ENCODE measurements around the gene UFSP1.
A peak's percentile ranks its signal among the peaks of the same experiment; 100 is the strongest.

Gene UFSP1

GRCh38 chr7:100886142-100886935, 3.2 kb downstream of the UFSP1 start:
- TF ChIP-seq POLR2AphosphoS5 (IDR thresholded peaks at IDR 0.05; ENCODE audit: low read depth, low read length), result no peak
- peak; percentile 50 for TF ChIP-seq POLR2A (IDR thresholded peaks at IDR 0.05; ENCODE audit: low read depth, low read length)
- no peak for TF ChIP-seq TAF1 (IDR thresholded peaks at IDR 0.05; ENCODE audit: borderline replicate concordance, low read depth, low read length)
- FAIRE-seq (no peak), DNase-seq (ENCODE audit: insufficient read length) (no peak)

GRCh38 chr7:100885440-100886141, 3.9 kb downstream of the UFSP1 start:
- FAIRE-seq (no peak), DNase-seq (ENCODE audit: insufficient read length) (no peak)
- TF ChIP-seq POLR2AphosphoS5 (IDR thresholded peaks at IDR 0.05; ENCODE audit: low read depth, low read length) (0 out of 2 replicates have a peak, but pooled peaks have one; percentile 25), POLR2A (IDR thresholded peaks at IDR 0.05; ENCODE audit: low read depth, low read length) (no peak)

GRCh38 chr7:100884736-100885439, 4.6 kb downstream of the UFSP1 start:
- no peak for TF ChIP-seq TAF1 (IDR thresholded peaks at IDR 0.05; ENCODE audit: borderline replicate concordance, low read depth, low read length)
- no peak for TF ChIP-seq POLR2A (IDR thresholded peaks at IDR 0.05; ENCODE audit: low read depth, low read length)
- no peak for DNase-seq (ENCODE audit: insufficient read length)
- FAIRE-seq, result no peak

DNA sequence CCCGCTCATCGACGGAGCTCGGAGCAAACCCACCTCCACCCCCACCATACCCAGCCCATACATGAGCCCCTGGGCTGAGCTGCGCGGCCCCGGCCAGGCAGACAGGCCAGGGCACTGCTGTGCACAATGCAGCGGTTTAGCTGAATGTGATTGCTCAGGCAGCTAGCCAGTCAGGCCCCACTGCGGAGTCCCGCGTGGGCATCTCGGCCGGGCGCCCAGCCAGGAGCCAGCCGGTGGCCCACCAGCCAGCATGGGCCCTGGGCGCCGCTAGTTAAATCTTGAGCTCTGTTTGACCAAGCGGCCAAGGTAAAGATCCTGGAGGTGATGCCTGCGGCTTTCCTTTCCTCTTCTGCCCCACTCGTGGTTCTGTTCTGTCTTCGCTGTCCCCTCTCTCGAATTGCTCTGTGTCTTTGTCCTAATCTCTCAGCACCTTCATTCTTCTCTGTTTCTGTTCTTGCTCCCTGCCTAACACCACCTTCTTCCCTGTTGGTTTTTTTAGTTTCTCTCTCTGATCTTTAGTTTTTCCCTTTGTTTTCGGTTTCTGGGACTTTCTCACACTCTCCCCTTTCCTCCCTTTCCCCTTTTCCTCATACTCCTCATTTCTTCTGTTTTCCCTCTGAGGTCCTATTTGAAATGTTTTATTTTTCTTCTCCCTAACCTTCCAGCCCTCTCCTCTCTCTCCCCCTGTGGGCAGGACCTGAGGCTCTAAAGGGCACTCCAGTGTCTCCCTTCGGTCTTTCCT, 6.6 kb downstream of the UFSP1 start:
- FAIRE-seq (no peak), DNase-seq (ENCODE audit: insufficient read length) (no peak)
- no peak for TF ChIP-seq POLR2A (IDR thresholded peaks at IDR 0.05; ENCODE audit: low read depth, low read length)
- no peak for TF ChIP-seq POLR2AphosphoS5 (IDR thresholded peaks at IDR 0.05; ENCODE audit: low read depth, low read length)
- no peak for TF ChIP-seq TAF1 (IDR thresholded peaks at IDR 0.05; ENCODE audit: borderline replicate concordance, low read depth, low read length)

DNA sequence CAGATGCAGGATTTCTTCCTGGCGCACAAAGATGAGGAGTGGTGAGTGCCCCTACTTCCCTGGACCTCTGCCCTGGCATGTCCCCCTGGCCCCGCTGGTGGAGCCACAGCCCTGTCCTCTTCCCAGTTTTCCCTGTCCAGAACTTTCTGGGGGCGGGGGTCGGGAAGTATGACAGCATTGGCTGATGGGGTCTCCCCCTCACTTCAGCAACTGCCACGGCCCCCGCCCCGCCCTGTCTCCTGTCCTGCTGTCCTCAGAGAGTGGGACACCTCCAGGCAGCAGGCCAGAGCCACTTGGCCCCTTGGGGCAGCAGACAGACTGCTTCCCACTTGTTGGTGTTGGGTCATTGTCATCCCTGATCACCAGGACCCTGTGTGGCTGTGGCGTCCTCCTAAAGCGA, 7.3 kb downstream of the UFSP1 start:
- FAIRE-seq, result no peak
- no peak for DNase-seq (ENCODE audit: insufficient read length)
- no peak for TF ChIP-seq POLR2A (IDR thresholded peaks at IDR 0.05; ENCODE audit: low read depth, low read length)

DNA sequence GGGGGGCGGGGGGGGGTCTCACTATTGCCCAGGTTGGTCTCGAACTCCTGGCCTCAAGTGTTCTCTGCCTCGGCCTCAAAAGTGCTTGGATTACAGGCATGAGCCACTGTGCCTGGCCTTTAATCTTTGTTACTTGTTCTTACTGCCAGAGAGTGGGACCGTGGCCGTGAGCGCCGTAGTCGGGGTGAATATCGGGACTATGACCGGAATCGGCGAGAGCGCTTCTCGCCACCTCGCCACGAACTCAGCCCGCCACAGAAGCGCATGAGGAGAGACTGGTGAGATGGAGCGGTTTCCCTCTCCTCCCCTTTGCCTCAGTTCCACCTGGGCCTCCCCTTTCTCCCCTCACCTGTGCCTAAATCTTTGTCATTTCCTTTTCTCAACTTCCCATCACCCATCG, 8.4 kb downstream of the UFSP1 start:
- no peak for TF ChIP-seq POLR2A (IDR thresholded peaks at IDR 0.05; ENCODE audit: low read depth, low read length)
- no peak for TF ChIP-seq POLR2AphosphoS5 (IDR thresholded peaks at IDR 0.05; ENCODE audit: low read depth, low read length)
- TF ChIP-seq TAF1 (IDR thresholded peaks at IDR 0.05; ENCODE audit: borderline replicate concordance, low read depth, low read length), result no peak
- FAIRE-seq (no peak), DNase-seq (ENCODE audit: insufficient read length) (no peak)

GRCh38 chr7:100880645-100881044, 8.9 kb downstream of the UFSP1 start:
- TF ChIP-seq POLR2A (IDR thresholded peaks at IDR 0.05; ENCODE audit: low read depth, low read length) (no peak), POLR2AphosphoS5 (IDR thresholded peaks at IDR 0.05; ENCODE audit: low read depth, low read length) (no peak), TAF1 (IDR thresholded peaks at IDR 0.05; ENCODE audit: borderline replicate concordance, low read depth, low read length) (no peak)
- FAIRE-seq, result no peak
- no peak for DNase-seq (ENCODE audit: insufficient read length)

DNA sequence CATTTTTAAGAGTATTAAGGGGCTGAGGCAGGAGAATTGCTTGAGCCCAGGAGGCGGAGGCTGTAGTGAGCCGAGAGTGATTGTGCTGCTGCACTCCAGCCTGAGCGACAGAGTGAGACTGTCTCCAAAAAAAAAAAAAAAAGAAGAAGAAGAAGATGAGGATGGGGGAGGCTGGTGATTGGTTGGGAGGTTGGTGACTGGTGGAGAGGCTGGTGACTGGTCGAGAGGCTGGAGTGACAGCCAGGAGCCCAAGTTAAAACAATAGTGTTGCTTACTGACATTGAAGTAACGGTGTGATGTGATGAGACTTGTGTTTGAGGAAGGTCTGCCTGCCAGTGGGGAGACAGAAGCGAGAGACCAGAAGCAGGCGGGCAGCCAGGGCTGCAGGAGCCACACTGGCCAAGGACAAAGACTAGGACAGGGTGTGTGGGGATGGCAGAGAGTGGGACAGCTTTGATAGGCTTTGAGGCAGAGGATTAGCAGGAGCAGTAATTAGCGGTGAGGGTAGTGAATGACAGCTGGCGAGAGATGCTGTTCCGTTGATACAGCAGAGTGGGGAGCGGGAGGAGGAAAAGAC, 9.7 kb downstream of the UFSP1 start:
- no peak for TF ChIP-seq TAF1 (IDR thresholded peaks at IDR 0.05; ENCODE audit: borderline replicate concordance, low read depth, low read length)
- no peak for TF ChIP-seq POLR2AphosphoS5 (IDR thresholded peaks at IDR 0.05; ENCODE audit: low read depth, low read length)
- TF ChIP-seq POLR2A (IDR thresholded peaks at IDR 0.05; ENCODE audit: low read depth, low read length), result no peak
- DNase-seq (ENCODE audit: insufficient read length) (no peak), FAIRE-seq (no peak)

DNA sequence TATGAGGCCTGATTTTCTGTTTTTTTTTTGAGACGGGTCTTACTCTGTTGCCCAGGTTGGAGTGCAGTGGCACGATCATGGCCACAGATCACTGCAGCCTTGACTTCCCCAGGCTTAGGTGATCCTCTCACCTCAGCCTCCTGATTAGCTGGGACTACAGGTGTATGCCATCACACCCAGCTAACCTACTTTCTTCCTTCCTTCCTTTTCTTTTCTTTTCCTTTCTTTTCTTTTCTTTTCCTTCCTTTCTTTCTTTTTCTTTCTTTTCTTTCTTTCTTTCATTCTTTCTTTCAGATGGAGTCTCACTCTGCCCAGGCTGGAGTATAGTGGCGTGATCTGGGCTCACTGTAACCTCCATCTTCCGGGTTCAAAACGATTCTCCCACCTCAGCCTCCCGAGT, 10.8 kb downstream of the UFSP1 start:
- no peak for FAIRE-seq
- TF ChIP-seq POLR2A (IDR thresholded peaks at IDR 0.05; ENCODE audit: low read depth, low read length), result no peak
- TF ChIP-seq POLR2AphosphoS5 (IDR thresholded peaks at IDR 0.05; ENCODE audit: low read depth, low read length), result no peak
- no peak for TF ChIP-seq TAF1 (IDR thresholded peaks at IDR 0.05; ENCODE audit: borderline replicate concordance, low read depth, low read length)

DNA sequence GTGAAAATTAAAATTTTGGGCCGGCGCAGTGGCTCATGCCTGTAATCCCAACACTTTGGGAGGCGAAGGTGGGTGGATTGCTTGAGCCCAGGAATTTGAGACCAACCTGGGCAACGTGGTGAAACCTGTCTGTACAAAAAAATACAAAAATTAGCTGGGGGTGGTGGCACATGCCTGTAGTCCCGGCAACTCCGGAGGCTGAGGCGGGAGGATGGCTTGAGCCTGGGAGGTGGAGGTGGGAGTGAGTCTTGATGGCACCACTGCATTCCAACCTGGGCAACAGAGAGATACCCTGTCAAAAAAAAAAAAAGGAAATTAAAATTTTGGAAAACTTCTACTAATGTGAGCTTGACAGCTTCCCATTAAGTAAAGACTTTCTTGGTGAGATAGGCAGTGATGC, 11.5 kb downstream of the UFSP1 start:
- DNase-seq (ENCODE audit: insufficient read length) (no peak), FAIRE-seq (no peak)
- no peak for TF ChIP-seq TAF1 (IDR thresholded peaks at IDR 0.05; ENCODE audit: borderline replicate concordance, low read depth, low read length)
- TF ChIP-seq POLR2AphosphoS5 (IDR thresholded peaks at IDR 0.05; ENCODE audit: low read depth, low read length), result no peak
- TF ChIP-seq POLR2A (IDR thresholded peaks at IDR 0.05; ENCODE audit: low read depth, low read length), result no peak

More for the DNA sequence above, 10.8 kb downstream of the UFSP1 start:
- DNase-seq (ENCODE audit: insufficient read length), result no peak

DNA sequence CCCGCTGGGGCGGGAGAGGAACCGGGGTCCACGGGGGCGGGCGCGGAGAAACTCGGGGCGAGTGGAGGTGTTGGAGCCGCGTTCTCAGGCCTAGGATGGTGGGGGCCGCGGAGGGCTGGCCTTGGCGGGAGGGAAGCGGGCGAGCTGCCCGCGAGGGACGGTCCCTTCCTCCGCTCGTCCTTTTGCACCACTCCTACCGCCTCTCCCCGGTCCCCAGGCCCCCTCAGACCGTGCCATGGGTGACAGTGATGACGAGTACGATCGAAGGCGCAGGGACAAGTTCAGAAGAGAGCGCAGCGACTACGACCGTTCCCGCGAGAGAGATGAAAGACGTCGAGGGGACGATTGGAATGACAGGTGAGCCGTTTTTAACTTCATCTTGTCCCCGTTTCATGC, 14.2 kb downstream of the UFSP1 start:
- FAIRE-seq (peak; percentile 5), DNase-seq (ENCODE audit: insufficient read length) (no peak)
- no peak for TF ChIP-seq TAF1 (IDR thresholded peaks at IDR 0.05; ENCODE audit: borderline replicate concordance, low read depth, low read length)
- no peak for TF ChIP-seq POLR2A (IDR thresholded peaks at IDR 0.05; ENCODE audit: low read depth, low read length)
- no peak; the same call in 1 of the 2 replicates for TF ChIP-seq POLR2AphosphoS5 (IDR thresholded peaks at IDR 0.05; ENCODE audit: low read depth, low read length)

Data from GM12892 (cell line).